ENCODE results near the gene GPR132.

DNA sequence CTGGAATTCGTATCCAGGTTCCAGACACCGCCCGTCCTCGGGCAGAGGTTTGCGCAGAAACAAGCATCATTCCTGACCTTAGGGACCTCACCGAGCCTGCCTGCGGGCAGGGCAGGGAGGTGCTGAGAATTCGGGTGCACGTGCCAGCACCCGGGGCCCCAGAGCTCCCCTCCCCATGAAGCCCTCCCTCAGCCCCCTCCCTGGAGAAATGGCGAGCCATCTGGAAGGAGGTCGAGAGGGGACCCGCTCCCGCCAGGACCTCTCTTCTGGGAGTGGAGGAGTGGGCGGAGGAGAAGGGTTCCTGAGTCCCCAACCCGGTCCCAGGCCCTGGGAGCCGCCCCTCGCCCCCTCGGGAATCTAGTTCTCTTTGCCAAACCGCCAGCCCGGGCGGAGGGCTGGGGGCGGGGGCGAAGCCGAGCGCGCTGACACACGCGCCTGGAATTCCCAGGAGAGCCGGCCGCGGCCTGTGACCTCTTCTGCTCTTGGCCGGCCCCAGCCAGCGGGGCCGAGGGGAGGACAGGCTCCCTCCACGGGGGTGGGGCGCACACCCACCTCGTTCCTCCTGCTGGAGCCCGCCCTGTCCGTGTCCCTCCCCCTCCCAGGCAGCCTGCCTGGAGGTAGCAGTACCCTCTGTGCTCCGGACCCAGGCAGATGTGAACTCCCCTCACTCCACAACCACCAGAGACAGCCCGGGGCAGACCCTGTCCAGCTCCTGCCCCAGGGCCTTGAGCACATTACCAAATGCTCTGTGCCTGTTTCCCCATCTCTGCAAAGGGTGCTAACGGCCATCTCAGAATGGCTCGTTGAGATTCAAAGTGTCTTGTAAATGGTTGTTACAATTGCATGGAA lies 23.0 kb upstream of the GPR132 start:
- TF ChIP-seq, protein P1, sequence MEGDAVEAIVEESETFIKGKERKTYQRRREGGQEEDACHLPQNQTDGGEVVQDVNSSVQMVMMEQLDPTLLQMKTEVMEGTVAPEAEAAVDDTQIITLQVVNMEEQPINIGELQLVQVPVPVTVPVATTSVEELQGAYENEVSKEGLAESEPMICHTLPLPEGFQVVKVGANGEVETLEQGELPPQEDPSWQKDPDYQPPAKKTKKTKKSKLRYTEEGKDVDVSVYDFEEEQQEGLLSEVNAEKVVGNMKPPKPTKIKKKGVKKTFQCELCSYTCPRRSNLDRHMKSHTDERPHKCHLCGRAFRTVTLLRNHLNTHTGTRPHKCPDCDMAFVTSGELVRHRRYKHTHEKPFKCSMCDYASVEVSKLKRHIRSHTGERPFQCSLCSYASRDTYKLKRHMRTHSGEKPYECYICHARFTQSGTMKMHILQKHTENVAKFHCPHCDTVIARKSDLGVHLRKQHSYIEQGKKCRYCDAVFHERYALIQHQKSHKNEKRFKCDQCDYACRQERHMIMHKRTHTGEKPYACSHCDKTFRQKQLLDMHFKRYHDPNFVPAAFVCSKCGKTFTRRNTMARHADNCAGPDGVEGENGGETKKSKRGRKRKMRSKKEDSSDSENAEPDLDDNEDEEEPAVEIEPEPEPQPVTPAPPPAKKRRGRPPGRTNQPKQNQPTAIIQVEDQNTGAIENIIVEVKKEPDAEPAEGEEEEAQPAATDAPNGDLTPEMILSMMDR (IDR thresholded peaks at IDR 0.05; ENCODE audit: low read length) = no peak
- no peak for TF ChIP-seq EZH2 (IDR thresholded peaks at IDR 0.05; ENCODE audit: borderline replicate concordance, low read length)

Data from OCI-LY1 (cell line).